HG02884 (cell line): ENCODE results near the gene SRGAP1.

Experiments used
- ATAC-seq: cut with Tn5 transposase; IDR thresholded peaks from one replicate; pipeline ENCODE4 v1.9.1; 2021; ENCODE audit warnings: mild to moderate bottlenecking, moderate library complexity; ENCODE audit not compliant: unreplicated experiment

The SRGAP1 gene

GRCh38 chr12:63929426-63929825 is 84.9 kb downstream of the SRGAP1 start:
- ATAC-seq, result no peak

- ATAC-seq, result no peak
Observed at GRCh38 chr12:63930971-63931370, 86.5 kb downstream of the SRGAP1 start.

GRCh38 chr12:63931703-63932102 is 87.2 kb downstream of the SRGAP1 start:
- ATAC-seq, result no peak

GRCh38 chr12:63934936-63935335 is 90.4 kb downstream of the SRGAP1 start:
- ATAC-seq, result no peak

- ATAC-seq, result no peak
Observed at GRCh38 chr12:63935361-63935760, 90.9 kb downstream of the SRGAP1 start.

GRCh38 chr12:63937378-63938316 is 93.1 kb downstream of the SRGAP1 start:
- no peak for ATAC-seq

- ATAC-seq, result no peak
Observed at GRCh38 chr12:63940310-63941005, 96.0 kb downstream of the SRGAP1 start.

- ATAC-seq, result no peak
Observed at GRCh38 chr12:63941166-63941800, 96.8 kb downstream of the SRGAP1 start.

- ATAC-seq, result no peak
Observed at GRCh38 chr12:63941879-63942278, 97.4 kb downstream of the SRGAP1 start.

- no peak for ATAC-seq
Observed at GRCh38 chr12:63942464-63943241, 98.2 kb downstream of the SRGAP1 start.

GRCh38 chr12:63944034-63944579 is 99.6 kb downstream of the SRGAP1 start:
- no peak for ATAC-seq

- ATAC-seq, result no peak
Observed at GRCh38 chr12:63944586-63945228, 100.2 kb downstream of the SRGAP1 start.

GRCh38 chr12:63945777-63946176 is 101.3 kb downstream of the SRGAP1 start:
- ATAC-seq, result no peak

- ATAC-seq, result no peak
Observed at GRCh38 chr12:63948211-63948610, 103.7 kb downstream of the SRGAP1 start.

GRCh38 chr12:63949902-63950301 is 105.4 kb downstream of the SRGAP1 start:
- no peak for ATAC-seq

GRCh38 chr12:63952995-63953394 is 108.5 kb downstream of the SRGAP1 start:
- no peak for ATAC-seq

GRCh38 chr12:63955831-63956666 is 111.5 kb downstream of the SRGAP1 start:
- ATAC-seq, result no peak

GRCh38 chr12:63957496-63957895 is 113.0 kb downstream of the SRGAP1 start:
- no peak for ATAC-seq
